IPS-11a (cell line): ENCODE data around the gene OR51M1.

Source experiments
- H3K4me3 ChIP-seq: one replicate; pipeline ENCODE4 v1.5.1; 2013; ENCODE audit warnings: low read depth, low read length, control low read depth

The OR51M1 gene

DNA sequence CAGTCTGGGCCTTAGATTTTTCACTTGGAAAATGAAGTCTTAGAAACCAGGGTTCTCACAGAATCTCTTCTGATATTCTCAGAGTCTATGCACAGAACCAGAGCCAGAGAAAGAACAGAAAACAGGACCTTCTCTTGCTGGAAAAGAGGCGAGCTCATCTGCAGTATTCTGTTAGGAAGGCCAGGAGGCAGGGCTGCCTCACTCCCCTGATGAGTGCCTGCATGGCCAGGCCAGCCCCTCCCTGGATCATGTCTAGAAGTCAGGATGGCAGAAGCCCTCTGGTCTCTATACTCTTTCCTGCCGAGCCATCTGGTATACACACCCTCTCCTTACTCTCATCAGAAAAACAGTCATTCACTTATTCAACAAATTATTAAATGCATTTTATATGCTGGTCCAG is 723 bp downstream of the OR51M1 start:
- H3K4me3 ChIP-seq: no peak overlapping the region

DNA sequence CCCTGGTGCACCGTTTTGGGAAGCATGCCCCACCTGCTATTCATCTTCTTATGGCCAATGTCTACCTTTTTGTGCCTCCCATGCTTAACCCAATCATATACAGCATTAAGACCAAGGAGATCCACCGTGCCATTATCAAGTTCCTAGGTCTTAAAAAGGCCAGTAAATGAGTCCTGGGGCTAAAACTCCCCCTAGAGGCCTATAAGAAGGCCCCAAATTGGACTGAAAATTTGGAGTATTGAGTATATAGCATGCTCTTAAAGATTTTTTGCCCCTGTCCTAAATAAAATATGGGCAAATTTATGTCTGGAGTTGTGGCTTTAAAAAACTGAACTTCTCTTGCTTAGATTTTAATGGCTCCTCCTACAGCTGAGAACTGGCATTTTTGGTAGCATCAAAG is 6.6 kb downstream of the OR51M1 start:
- no peak overlapping the region for H3K4me3 ChIP-seq

DNA sequence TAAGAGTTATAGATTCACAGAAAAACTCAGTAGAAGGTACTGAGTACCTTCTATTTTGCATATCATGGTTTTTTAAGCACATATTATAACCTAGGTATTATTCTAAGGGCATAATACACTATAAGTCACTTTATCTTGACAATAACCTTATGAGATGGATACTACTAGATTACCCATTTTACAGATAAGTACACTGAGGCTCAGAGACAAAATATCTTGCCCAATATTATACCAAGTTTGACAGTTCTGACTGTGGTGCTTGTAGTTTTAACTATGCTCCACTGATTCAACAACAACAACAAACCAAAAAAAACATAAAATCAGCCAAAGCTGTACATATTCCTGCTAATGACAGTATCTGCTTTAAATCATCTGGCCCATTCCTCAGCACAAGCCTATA is 10.5 kb downstream of the OR51M1 start:
- H3K4me3 ChIP-seq: no peak overlapping the region

DNA sequence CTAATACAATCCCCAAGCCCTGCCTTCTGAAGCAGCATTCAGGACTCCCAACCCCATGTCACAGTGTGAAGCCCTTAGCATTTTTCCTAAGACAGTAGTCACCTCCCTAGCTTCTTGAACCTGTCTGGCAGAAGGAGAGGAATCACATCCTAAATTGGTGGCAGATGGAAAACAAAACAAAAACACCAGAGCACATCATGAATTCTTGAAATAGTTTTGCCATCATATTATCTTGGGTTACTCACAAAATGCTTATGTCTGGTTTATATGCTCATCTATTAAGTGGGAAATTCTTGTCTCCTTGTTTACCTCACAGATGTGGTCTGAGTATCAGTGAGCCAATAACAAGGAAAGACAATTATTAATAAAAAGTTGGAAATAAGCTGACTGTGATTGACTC is 15.3 kb downstream of the OR51M1 start:
- no peak overlapping the region for H3K4me3 ChIP-seq

DNA sequence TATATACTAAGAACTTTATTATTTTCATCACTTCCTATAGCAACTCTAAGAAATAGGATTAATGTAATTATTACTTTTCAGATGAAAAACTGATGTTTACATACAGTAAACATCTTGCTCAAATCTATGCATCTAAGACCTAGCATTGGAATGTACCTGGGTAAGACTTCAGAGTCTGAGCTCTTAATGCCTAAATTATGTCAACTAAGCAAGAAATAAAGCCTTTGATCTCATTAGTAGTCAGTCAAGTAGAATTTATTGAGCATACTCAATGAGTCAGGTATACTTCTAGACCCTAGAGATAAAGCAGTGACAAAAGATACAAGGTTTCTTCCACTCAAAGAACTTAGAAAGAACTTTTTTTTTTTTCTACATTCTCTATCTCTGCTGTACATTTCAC is 21.6 kb downstream of the OR51M1 start:
- H3K4me3 ChIP-seq: no peak overlapping the region

DNA sequence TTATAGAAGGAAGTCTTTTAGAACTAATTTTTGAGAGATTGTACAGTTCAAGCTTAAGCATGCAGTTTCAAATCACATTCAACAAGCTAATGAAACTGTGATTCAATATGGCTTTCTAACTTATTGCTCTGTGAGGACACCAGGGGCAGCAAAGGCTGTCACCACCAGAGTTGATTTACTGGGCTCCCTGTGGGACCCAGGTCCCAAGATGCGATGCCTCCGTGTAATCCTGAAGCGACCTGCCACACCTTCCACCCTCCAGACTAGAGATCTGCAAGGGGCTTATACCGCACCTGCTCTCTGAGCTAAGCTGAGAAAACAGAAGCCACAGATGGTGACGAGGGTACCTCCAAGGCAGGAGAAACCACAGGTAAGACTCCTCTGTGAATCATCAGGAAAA is 37.4 kb downstream of the OR51M1 start:
- H3K4me3 ChIP-seq: no peak overlapping the region

DNA sequence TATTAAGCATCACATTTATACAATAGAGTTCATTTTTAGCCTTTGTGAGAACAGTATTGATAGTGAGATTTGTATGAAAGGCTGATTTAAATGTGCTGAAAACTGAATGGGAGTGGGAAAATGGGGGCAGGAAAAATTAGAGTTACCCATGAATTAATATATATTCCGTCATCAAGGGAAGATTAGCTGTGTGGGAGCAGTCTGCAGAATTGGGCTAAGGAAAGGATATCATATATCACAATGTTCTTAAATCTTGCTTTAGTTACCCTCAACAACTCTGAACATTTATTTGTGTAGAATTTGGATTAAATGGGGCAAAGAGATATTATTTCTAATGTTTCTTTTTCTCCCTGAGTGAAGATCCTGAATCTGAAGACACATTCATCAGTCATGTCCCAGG is 38.2 kb downstream of the OR51M1 start, which contains the start of gene OR51Q1:
OR51Q1 (plus strand) TSS at position 301 of the 400 bp plus-strand sequence; CDS start at position 391, 90 bp downstream.
- H3K4me3 ChIP-seq: no peak within 1 kb of the TSS

DNA sequence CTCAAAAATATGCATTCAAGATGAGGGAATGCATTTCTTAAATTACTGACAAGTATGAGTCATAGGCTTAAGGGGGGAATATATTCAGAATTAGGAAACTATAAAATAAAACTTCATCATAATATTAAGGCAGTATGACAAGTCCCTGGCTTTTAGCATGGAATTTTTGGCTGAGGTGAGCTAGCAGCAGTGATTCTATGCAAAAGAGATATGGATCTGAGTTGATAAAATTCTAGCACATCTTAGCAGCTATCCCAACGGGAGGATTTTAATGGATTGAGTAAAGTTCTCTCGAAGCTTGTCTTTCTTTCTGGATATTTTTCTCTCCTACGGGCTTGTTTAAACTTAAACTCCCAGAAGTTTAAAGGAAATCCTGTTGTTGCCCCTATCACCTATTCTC is 39.5 kb downstream of the OR51M1 start:
- H3K4me3 ChIP-seq: no peak overlapping the region

DNA sequence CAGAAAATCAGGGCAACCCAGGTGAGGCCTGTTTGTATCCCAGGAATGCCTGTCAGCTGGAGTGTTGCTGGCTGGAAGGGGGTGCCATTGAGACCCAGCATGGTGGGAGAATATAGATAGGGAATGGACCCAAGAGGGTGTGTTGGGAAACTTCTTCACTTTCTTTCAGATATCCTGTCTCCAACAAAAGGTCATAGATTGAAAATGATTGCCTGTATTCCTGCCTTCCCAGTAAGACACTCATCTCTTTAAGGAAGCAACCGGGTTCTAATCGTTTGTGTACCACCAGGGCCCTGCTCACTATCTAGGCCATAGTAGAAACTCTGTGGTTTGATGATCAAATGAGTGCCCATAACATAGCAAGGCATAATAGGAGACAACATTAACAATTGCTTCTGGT is 57.8 kb downstream of the OR51M1 start, which contains the start of gene OR51I1:
OR51I1 (minus strand) TSS at position 101 of the 400 bp plus-strand sequence; CDS start at position 101, 0 bp downstream.
- no peak within 1 kb of the TSS for H3K4me3 ChIP-seq
